ENCODE measurements around the gene TMC5. TPM values are rescaled to one million over a fixed set of nuclear protein-coding genes. Genes with fewer than 3 reads are reported as not detected.

TMC5 gene
- total and polyA plus RNA-seq, 2 of the 13 experiments (the other 11 are each of a cell fraction or from before 2014, with no cell fraction given): 0.09 to 0.41 TPM

DNA sequence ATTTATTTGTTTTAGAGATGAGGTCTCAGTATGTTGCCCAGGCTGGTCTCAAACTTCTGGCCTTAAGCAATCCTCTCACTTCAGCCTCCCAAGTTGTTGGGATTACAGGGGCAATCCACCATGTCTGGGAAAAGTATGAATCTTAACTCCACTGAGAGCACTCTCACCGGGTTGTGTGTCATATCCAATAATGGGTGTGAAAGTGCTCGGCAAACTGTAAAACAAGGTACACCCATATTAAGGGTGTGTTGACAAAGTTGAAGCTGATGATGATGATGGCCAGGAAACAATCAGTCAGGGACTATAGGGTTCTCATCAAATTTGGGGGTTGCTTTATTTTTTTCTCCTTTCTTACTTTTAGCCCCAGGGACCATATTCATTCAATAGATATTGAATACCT lies 25.3 kb upstream of the TMC5 start (continued):
- TF ChIP-seq, protein P1, sequence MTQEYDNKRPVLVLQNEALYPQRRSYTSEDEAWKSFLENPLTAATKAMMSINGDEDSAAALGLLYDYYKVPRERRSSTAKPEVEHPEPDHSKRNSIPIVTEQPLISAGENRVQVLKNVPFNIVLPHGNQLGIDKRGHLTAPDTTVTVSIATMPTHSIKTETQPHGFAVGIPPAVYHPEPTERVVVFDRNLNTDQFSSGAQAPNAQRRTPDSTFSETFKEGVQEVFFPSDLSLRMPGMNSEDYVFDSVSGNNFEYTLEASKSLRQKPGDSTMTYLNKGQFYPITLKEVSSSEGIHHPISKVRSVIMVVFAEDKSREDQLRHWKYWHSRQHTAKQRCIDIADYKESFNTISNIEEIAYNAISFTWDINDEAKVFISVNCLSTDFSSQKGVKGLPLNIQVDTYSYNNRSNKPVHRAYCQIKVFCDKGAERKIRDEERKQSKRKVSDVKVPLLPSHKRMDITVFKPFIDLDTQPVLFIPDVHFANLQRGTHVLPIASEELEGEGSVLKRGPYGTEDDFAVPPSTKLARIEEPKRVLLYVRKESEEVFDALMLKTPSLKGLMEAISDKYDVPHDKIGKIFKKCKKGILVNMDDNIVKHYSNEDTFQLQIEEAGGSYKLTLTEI (CRISPR knock-in tag; conservative IDR thresholded peaks at IDR 0.05): no peak
- TF ChIP-seq POLR2AphosphoS5 (IDR thresholded peaks at IDR 0.05; ENCODE audit: low read depth, low read length) (no peak), FOSL2 (CRISPR knock-in tag; IDR thresholded peaks at IDR 0.05) (no peak)

DNA sequence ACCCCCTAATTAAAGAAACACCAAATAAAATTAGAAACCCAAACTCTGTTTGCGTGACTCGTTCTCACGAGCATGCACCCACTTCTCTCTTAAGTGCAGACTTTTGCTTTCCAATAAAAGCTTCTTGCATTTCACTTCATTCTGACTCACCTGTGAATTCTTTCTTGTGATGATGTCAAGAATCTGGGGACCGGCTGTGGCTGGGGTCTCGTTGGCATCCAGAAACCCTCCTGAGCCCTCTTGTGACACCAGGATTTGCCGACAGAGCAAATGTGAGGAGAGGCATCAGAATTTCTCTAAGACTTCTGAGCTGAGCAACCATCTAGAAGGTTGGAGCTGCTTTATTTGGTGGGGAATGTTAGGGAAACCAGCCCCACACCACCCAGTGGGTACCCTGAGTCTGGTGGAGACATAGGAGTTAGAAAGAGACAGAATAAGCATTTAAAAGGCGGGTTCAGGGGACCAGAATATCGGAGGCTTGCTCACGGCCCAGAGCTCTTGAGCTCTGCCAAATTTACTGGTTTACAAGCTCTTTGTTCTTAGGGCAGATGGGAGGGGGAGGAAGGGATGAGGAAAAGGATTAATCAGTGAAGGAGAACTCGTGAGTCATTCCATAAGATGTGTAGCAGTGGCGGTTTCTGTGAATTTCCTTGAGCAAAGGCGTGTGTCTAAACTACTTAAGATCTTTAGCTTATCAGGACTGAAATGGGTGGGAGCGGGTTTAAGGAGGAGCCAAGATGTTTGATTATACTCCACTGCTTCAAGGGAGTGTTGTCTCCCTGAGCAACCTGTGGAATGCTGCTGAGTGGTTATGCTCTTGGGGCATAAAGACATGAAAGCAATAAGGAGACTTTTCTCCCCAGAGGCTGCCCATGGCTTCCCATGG lies 24.2 kb upstream of the TMC5 start:
- Histone ChIP-seq H3K4me2 (ENCODE audit: low read depth, low read length) (no peak overlapping the region), H3K9ac (ENCODE audit: insufficient read depth, low read depth, low read length) (no peak overlapping the region), H3K79me2 (ENCODE audit: insufficient read depth, low read length) (no peaks in the 10 kb centered on the region), H3K27me3 (ENCODE audit: control insufficient read depth in 1 of 2, insufficient read depth in 2 of 2, low read length in 2 of 2) (peaks cover 0 to 11% of the 10 kb centered on the region in 2 experiments; a peak in 1 of 5 replicates), H3K4me3 (replicated peaks in 1 of 3; ENCODE audit: insufficient read depth in 1 of 3, low read depth in 2 of 3, low read length in 3 of 3) (no peak overlapping the region), H3K4me1 (ENCODE audit: insufficient read depth, low read length) (peaks cover 16% of the 10 kb centered on the region), H2AFZ (ENCODE audit: low read length) (no peak overlapping the region), H3K36me3 (replicated peaks in 1 of 2; ENCODE audit: control insufficient read depth in 1 of 2, insufficient read depth in 2 of 2, low read length in 2 of 2) (no peaks in the 10 kb centered on the region), H4K20me1 (ENCODE audit: insufficient read depth, low read length) (no peaks in the 10 kb centered on the region), H3K27ac (ENCODE audit: extremely low read length, insufficient read depth, low read length) (no peak overlapping the region), H3K9me3 (ENCODE audit: low read length) (no peaks in the 10 kb centered on the region)
- ATAC-seq (no peak), DNase-seq (ENCODE audit: low spot score) (no peak), FAIRE-seq (no peak)
- intact Hi-C loops (cut with micrococcal nuclease; ENCODE audit: unreplicated experiment): no loop called here
- CTCF ChIA-PET (ENCODE audit: low intra/inter-chr PET ratio, low total read pairs): no interaction called here
- 42% methylated on average over 13 of the region's 13 CpGs for WGBS (ENCODE audit: low lambda C conversion rate)
- no TSS peak for BruUV-seq (replicated peaks)
- in situ Hi-C loops (cut with HindIII; ENCODE audit: extremely low pct_ligation_motif_present, low pct_unique_long_range_greater_than_20kb): no loop called here
- POLR2A ChIA-PET: no interaction called here
- TF ChIP-seq, protein P2, sequence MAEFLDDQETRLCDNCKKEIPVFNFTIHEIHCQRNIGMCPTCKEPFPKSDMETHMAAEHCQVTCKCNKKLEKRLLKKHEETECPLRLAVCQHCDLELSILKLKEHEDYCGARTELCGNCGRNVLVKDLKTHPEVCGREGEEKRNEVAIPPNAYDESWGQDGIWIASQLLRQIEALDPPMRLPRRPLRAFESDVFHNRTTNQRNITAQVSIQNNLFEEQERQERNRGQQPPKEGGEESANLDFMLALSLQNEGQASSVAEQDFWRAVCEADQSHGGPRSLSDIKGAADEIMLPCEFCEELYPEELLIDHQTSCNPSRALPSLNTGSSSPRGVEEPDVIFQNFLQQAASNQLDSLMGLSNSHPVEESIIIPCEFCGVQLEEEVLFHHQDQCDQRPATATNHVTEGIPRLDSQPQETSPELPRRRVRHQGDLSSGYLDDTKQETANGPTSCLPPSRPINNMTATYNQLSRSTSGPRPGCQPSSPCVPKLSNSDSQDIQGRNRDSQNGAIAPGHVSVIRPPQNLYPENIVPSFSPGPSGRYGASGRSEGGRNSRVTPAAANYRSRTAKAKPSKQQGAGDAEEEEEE (CRISPR knock-in tag; IDR thresholded peaks at IDR 0.05; ENCODE audit: borderline replicate concordance): no peak
- TF ChIP-seq SIX4 (CRISPR knock-in tag; IDR thresholded peaks at IDR 0.05): no peak
- TF ChIP-seq, protein P3, sequence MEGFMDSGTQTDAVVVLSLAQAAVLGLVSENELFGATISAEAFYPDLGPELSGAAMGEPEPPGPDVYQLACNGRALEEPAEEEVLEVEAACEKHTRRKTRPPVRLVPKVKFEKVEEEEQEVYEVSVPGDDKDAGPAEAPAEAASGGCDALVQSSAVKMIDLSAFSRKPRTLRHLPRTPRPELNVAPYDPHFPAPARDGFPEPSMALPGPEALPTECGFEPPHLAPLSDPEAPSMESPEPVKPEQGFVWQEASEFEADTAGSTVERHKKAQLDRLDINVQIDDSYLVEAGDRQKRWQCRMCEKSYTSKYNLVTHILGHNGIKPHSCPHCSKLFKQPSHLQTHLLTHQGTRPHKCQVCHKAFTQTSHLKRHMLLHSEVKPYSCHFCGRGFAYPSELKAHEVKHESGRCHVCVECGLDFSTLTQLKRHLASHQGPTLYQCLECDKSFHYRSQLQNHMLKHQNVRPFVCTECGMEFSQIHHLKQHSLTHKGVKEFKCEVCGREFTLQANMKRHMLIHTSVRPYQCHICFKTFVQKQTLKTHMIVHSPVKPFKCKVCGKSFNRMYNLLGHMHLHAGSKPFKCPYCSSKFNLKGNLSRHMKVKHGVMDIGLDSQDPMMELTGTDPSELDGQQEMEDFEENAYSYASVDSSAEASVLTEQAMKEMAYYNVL (CRISPR knock-in tag; IDR thresholded peaks at IDR 0.05; ENCODE audit: borderline replicate concordance): no peak
- TF ChIP-seq POLR2G (IDR thresholded peaks at IDR 0.05; ENCODE audit: low read depth, low read length): no peak
- peak; percentile 43 for TF ChIP-seq MAFF (IDR thresholded peaks at IDR 0.05; ENCODE audit: low read depth, low read length)
- no peak for TF ChIP-seq ZNF879 (CRISPR knock-in tag; IDR thresholded peaks at IDR 0.05)
- TF ChIP-seq ZNF749 (CRISPR knock-in tag; IDR thresholded peaks at IDR 0.05; ENCODE audit: borderline replicate concordance): no peak
- TF ChIP-seq BHLHE40 (IDR thresholded peaks at IDR 0.05; ENCODE audit: low read length): no peak
- TF ChIP-seq NFE2L1 (CRISPR knock-in tag; IDR thresholded peaks at IDR 0.05; ENCODE audit: borderline replicate concordance): no peak
- peak; percentile 63 to 76 for TF ChIP-seq MAFK (conservative IDR thresholded peaks at IDR 0.05 in 1 of 2, IDR thresholded peaks at IDR 0.05 in 1 of 2; ENCODE audit: low read length in 2 of 2)
- TF ChIP-seq SP4 (CRISPR knock-in tag; IDR thresholded peaks at IDR 0.05): no peak
- TF ChIP-seq RXRB (CRISPR knock-in tag; IDR thresholded peaks at IDR 0.05; ENCODE audit: borderline replicate concordance): no peak
